GM21360 (cell line): ENCODE measurements around the gene PDE4DIP.
"Not testable (repeated sequence)": the region's sequence is repeated elsewhere in the genome, so short reads cannot be mapped to it uniquely, and the experiment has no call there.

Source experiments
- ATAC-seq: cut with Tn5 transposase; IDR thresholded peaks from one replicate; pipeline ENCODE4 v1.9.1; 2021; ENCODE audit warnings: mild to moderate bottlenecking, moderate library complexity; ENCODE audit not compliant: unreplicated experiment

PDE4DIP gene

GRCh38 chr1:148844220-148844619 lies at the start of gene PDE4DIP:
Gene PDE4DIP, plus strand, starts transcription at chr1:148844428. Its CDS starts 347 bp downstream, at chr1:148844775.
- not testable (repeated sequence) for ATAC-seq

DNA sequence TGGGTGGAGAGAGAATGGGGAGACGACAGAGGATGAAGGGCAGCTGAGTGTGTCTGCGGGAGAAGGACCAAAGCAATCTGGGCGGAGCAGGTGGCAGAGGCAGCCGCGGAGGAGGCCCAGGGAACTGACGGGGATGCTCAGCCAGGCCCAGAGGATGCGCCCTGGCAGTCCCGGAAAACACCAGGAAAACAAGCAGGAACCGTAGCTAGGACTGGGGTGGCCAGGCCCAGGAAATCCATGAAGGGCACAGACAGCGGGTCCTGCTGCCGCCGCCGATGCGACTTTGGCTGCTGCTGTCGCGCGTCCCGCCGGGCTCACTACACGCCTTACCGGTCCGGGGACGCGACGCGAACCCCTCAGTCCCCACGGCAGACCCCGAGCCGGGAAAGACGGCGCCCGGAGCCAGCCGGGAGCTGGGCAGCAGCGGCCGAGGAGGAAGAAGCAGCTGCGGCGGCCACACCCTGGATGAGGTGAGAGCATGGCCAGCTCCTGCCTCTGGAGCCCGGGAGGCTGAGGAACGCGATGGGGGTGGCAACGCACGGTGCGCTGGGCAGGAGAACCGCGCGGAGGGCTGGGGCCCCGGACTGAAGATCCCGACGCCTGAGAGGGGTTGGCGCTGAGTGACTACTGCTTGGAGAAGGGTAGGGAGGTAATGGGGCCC lies 35.8 kb upstream of the PDE4DIP start:
- ATAC-seq, result not testable (repeated sequence)

DNA sequence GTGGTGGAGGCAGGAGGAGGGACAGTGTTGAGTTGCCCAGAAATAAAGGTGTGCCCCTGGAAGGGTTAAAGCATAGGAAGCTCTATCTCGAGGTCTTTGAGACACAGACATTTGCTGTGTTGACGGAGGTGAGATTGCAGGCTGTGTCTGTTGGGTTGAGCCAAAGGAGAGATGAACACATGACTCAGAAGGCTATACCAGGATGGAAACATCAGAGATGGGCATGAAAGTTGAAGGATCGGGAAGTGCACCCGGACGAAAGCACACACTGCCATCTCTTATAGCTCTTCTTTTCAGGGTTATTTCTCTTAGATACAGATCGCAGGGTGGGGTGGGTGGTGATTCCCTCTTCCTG lies 35.3 kb upstream of the PDE4DIP start:
- not testable (repeated sequence) for ATAC-seq

DNA sequence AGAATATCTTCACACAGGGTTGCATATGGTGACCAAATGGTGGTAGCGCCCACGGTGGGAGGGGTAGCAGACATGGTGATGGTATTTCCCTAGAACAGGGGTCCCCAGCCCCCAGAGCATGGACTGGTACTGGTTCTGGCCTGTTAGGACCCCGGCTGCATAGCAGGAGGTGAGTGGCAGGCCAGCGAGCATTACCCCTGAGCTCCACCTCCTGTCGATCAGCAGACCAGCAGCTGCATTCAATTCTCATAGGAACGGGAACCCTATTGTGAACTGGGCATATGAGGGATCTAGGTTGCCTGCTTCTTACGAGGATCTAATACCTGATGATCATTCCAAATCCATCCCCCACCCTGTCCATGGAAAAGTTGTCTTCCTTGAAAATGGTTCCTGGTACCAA lies 22.0 kb upstream of the PDE4DIP start:
- ATAC-seq, result not testable (repeated sequence)

DNA sequence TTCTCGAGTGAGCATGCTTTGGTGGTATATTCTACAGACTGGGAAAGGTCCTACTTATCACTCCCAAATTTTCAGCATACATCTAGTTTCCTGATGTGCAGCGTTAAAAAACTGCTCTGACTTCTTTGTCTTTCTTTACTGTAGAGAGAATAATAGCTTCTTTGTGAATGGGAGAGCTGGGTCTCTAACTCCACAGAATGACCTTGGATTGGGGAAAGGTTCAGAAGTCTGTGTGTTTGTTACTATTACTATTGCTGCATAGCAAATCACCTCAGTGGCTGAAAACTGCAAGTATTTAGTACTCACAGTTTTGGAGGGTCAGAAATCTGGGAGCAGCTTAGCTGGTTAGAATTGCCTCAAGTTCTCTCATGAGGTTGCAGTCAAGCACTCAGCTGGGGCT lies 20.4 kb upstream of the PDE4DIP start:
- not testable (repeated sequence) for ATAC-seq

GRCh38 chr1:148825029-148825428 lies 19.2 kb upstream of the PDE4DIP start:
- not testable (repeated sequence) for ATAC-seq

- ATAC-seq, result not testable (repeated sequence)
These were observed 15.7 kb upstream of the PDE4DIP start for GRCh38 chr1:148828531-148828930.

DNA sequence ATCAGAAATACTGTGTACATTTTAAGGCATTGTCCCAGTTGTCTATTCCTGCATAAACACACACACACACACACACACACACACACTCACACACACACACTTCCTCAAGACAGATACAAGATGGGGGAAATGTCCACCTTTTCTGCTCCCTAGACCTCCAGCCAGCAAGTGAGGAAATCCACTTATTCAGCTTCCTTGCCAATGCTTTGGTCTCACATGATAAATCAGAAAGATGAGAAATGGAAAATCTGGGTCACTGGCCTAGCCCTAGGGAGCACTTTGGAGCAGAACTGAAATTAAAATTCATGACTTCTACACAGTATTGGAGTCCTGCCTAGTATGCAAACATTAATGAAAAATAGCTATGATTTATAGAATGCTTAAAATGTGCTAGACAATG lies 15.3 kb upstream of the PDE4DIP start:
- ATAC-seq, result not testable (repeated sequence)

- not testable (repeated sequence) for ATAC-seq
These were observed 14.9 kb upstream of the PDE4DIP start for GRCh38 chr1:148829365-148829764.

DNA sequence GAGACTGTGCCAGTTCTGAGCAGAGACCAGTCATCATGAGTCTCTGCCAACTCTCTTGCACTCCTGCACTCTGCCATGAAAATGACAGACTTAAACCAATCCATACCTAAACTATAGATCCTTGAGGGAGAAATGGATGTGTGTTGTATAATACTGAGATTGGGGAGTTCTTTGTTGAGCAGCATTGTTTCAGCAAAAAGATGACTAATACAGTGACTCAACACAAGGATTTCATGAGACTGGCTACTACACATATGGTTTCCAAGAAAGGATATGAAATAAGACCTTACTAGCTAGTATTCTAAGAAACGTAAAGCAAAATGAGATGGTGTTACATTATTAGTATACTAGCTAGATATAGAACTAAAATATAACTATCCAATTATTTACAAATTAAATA lies 3.0 kb upstream of the PDE4DIP start:
- not testable (repeated sequence) for ATAC-seq

GRCh38 chr1:148844651-148845050 lies 423 bp downstream of the PDE4DIP start:
- ATAC-seq, result not testable (repeated sequence)

GRCh38 chr1:148845068-148845467 lies 840 bp downstream of the PDE4DIP start:
- not testable (repeated sequence) for ATAC-seq

DNA sequence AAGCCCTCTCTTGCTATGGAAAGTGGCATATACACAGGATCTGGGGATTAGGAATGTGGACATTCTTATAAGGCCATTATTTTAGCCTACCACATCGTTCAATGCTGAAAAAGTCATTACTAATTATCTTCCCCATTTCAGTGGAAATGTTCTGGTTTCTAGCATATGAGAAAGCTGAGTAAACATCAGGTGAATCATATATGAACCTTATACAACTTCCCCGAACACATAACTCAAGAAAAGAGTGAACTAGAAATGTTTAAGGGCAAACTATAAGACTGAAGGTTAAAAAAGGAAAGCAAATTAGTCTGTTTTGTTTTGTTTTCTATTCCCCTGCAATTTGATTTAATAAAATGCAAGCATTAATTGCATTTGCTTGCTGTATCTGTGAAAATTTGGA lies 6.1 kb downstream of the PDE4DIP start:
- not testable (repeated sequence) for ATAC-seq

DNA sequence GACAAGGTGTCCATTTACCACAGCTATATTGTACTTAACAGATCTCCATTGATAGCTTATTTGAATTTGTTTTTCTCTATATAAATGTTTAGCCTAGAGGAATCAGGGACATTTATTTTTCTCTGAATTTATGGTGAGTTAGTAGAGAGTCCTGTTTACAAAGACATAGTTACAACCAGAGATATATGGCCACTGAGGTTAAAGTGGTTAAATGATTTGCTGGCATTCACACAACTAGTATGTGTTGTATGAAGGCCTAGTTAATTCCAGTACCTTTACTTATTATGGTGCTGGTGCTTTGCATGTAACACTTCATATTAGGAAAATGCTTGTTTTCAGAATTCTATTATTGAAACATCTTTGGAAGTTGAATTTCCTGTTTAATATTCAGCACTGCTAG lies 6.6 kb downstream of the PDE4DIP start:
- ATAC-seq, result not testable (repeated sequence)

DNA sequence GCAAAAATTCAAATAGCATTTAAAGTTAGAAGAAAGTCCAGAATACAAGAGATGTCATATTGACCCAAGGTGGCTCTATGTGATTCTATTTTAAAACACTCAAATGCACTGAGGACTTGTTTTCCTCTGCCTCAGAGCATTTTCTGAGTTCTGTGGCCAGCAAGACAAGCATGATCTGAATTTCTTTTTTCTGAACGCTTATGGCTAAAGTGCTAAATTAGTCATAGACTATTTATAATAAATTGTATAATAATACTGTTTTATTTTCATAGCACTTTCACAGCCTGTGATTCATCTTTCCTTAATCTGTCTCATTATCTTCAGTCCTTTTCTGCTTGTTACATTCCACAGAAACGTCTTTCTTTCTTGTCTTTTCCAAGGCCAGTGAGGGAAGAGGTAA lies 7.5 kb downstream of the PDE4DIP start:
- ATAC-seq, result not testable (repeated sequence)

DNA sequence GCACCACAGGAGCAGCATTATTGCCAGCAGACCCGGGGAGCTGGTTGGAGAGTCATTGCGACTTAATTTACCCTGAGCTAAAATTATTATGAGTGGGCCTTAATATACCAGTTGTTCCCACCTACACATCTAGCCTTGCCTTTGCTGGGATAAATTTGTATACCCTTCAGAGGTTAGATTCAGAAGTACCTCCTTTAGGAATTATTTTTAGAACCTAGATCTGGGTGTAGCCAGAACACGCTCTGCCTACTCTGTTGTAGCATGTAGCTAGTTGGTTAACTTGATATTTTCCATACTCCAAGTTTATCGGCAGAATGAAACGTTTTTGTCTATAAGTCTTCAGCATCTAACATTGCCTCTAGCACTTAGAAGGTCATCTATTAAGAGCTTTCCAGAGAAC lies 9.1 kb downstream of the PDE4DIP start:
- not testable (repeated sequence) for ATAC-seq

- ATAC-seq, result not testable (repeated sequence)
These were observed 9.8 kb downstream of the PDE4DIP start for GRCh38 chr1:148854063-148854462.

DNA sequence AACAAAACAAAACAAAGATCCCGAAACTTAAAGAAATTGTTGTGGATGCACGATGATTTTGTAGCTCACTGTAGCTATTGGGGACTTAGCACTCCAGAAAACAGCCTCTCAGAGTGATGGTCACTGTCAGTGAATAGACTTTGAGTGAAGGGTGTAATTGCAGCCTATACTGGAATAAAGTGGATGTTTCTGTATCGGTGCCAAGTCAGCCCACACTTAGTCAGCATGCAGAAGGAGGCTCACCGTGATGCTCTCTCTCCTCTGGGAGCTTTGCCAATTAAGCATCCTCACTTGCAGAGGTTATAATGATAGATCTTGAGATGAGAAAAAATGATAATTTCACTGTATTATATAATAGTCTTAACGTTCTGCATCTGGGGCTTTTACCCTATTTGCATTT lies 11.1 kb downstream of the PDE4DIP start:
- not testable (repeated sequence) for ATAC-seq

DNA sequence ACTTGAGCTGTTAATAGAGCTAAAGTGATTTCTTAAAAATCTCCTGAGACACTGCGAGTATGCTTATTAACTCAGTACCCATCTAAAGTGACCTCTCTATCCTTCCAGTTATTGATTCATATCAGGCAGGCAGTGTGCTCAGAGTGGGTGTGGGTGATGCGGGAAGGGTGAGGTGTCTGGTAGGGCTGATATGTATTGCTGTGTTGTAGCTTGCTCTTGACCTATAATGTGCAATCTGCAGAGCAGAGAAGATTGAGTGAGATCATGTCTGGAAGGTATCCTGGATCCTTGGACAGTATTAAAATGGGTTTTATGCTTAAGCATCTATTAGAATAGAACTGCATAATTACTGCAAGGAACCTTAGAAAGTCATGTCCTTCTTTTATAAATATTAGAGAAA lies 15.8 kb downstream of the PDE4DIP start:
- not testable (repeated sequence) for ATAC-seq

GRCh38 chr1:148860579-148861259 lies 16.5 kb downstream of the PDE4DIP start:
- ATAC-seq, result not testable (repeated sequence)

GRCh38 chr1:148862590-148862989 lies 18.4 kb downstream of the PDE4DIP start:
- not testable (repeated sequence) for ATAC-seq

- ATAC-seq, result not testable (repeated sequence)
These were observed 24.9 kb downstream of the PDE4DIP start for GRCh38 chr1:148868924-148869633.
